ENCODE results near the gene PLAC9. TPM values are rescaled to one million over a fixed set of nuclear protein-coding genes. Genes with fewer than 3 reads are reported as not detected.

PLAC9 gene
- total RNA-seq, 3 donors from 2014 or later (not counting 1 experiment from before 2014, with no cell fraction given), result not detected

DNA sequence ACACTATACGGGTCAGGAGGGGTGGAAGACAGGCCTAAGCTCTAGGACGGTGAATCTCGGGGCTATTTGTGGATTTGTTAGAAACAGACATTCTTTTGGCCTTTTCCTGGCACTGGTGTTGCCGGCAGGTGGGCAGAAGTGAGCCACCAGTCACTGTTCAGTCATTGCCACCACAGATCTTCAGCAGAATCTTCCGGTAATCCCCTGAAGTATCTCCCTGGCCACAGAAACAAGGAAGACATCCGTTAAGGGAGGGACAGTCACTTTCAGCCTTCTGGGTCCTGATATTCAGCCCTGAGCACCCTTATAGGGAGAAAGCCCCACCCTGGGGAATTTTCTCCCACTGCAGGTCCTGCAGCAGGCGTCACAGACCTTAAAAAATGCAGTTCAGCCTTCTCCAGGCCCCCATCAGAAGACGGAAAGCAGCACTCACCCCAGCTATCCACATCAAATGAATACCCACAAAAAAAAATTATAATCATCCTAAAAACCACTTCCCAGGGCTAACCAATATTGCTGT is 23.2 kb downstream of the PLAC9 start:
- no peaks in the 10 kb centered on the region for H3K9me3 ChIP-seq (ENCODE audit: control insufficient read depth, insufficient read depth, low read length)
- Mint-ChIP-seq H3K36me3 (peaks cover 18% of the 10 kb centered on the region), H3K9me3 (no peaks in the 10 kb centered on the region), H3K27me3 (ENCODE audit: low read depth in 2 of 2) (no peaks in the 10 kb centered on the region), H3K27ac (peak overlapping the region; percentile 38 to 44), H3K4me1 (peaks cover 0 to 21% of the 10 kb centered on the region in 2 donors), H3K4me3 (no peak overlapping the region)
- H3K4me3 ChIP-seq (ENCODE audit: low read length), result no peak overlapping the region
- ATAC-seq, result no peak
- TF ChIP-seq CTCF (IDR thresholded peaks at IDR 0.05), result no peak
- intact Hi-C loops (cut with micrococcal nuclease), result no loop called here
- WGBS (ENCODE audit: insufficient coverage), result 89% methylated on average over 8 of the region's 8 CpGs
- peaks cover 86% of the 10 kb centered on the region for H3K36me3 ChIP-seq (ENCODE audit: control insufficient read depth, insufficient read depth, low read length)
- DNase-seq, result no peak
- no peaks in the 10 kb centered on the region for H3K27me3 ChIP-seq (ENCODE audit: control insufficient read depth, insufficient read depth, low read length)
- no peak overlapping the region for H3K27ac ChIP-seq (ENCODE audit: low read length)
- H3K4me1 ChIP-seq (ENCODE audit: control insufficient read depth, insufficient read depth, low read length), result no peaks in the 10 kb centered on the region

GRCh38 chr10:80156216-80156615 is 23.7 kb downstream of the PLAC9 start:
- no peak overlapping the region for H3K4me3 Mint-ChIP-seq
- ATAC-seq (no peak), DNase-seq (no peak)
- peaks cover 0 to 21% of the 10 kb centered on the region in 2 donors for H3K4me1 Mint-ChIP-seq
- H3K4me1 ChIP-seq (ENCODE audit: control insufficient read depth, insufficient read depth, low read length), result no peaks in the 10 kb centered on the region
- no peaks in the 10 kb centered on the region for H3K27me3 ChIP-seq (ENCODE audit: control insufficient read depth, insufficient read depth, low read length)
- peaks cover 18% of the 10 kb centered on the region for H3K36me3 Mint-ChIP-seq
- no peaks in the 10 kb centered on the region for H3K27me3 Mint-ChIP-seq (ENCODE audit: low read depth in 2 of 2)
- peak overlapping the region; percentile 38 to 44 for H3K27ac Mint-ChIP-seq
- H3K36me3 ChIP-seq (ENCODE audit: control insufficient read depth, insufficient read depth, low read length), result peaks cover 88% of the 10 kb centered on the region
- no peak overlapping the region for H3K27ac ChIP-seq (ENCODE audit: low read length)
- no peak overlapping the region for H3K4me3 ChIP-seq (ENCODE audit: low read length)
- no peaks in the 10 kb centered on the region for H3K9me3 ChIP-seq (ENCODE audit: control insufficient read depth, insufficient read depth, low read length)
- H3K9me3 Mint-ChIP-seq, result no peaks in the 10 kb centered on the region
- WGBS (ENCODE audit: insufficient coverage), result 98% methylated on average over 5 of the region's 5 CpGs
- intact Hi-C loops (cut with micrococcal nuclease), result no loop called here
- TF ChIP-seq CTCF (IDR thresholded peaks at IDR 0.05), result no peak

GRCh38 chr10:80157561-80157960 is 25.0 kb downstream of the PLAC9 start:
- Mint-ChIP-seq H3K36me3 (peaks cover 18% of the 10 kb centered on the region), H3K4me3 (no peak overlapping the region), H3K27ac (peak overlapping the region in 1 of 2 donors; percentile 45), H3K4me1 (peaks cover 0 to 24% of the 10 kb centered on the region in 2 donors), H3K9me3 (no peaks in the 10 kb centered on the region), H3K27me3 (ENCODE audit: low read depth in 2 of 2) (no peaks in the 10 kb centered on the region)
- whole genome bisulfite sequencing (ENCODE audit: insufficient coverage), result 98% methylated on average over 14 of the region's 14 CpGs
- Histone ChIP-seq H3K9me3 (ENCODE audit: control insufficient read depth, insufficient read depth, low read length) (no peaks in the 10 kb centered on the region), H3K27ac (ENCODE audit: low read length) (no peak overlapping the region), H3K4me3 (ENCODE audit: low read length) (no peak overlapping the region), H3K36me3 (ENCODE audit: control insufficient read depth, insufficient read depth, low read length) (peaks cover 88% of the 10 kb centered on the region), H3K27me3 (ENCODE audit: control insufficient read depth, insufficient read depth, low read length) (no peaks in the 10 kb centered on the region), H3K4me1 (ENCODE audit: control insufficient read depth, insufficient read depth, low read length) (no peaks in the 10 kb centered on the region)
- no peak for ATAC-seq
- intact Hi-C loops (cut with micrococcal nuclease), result no loop called here
- TF ChIP-seq CTCF (IDR thresholded peaks at IDR 0.05), result no peak
- DNase-seq, result no peak

- WGBS (ENCODE audit: insufficient coverage), result 97% methylated on average over 5 of the region's 5 CpGs
- Histone ChIP-seq H3K36me3 (ENCODE audit: control insufficient read depth, insufficient read depth, low read length) (peaks cover 89% of the 10 kb centered on the region), H3K9me3 (ENCODE audit: control insufficient read depth, insufficient read depth, low read length) (no peaks in the 10 kb centered on the region), H3K4me3 (ENCODE audit: low read length) (no peak overlapping the region), H3K27me3 (ENCODE audit: control insufficient read depth, insufficient read depth, low read length) (no peaks in the 10 kb centered on the region), H3K27ac (ENCODE audit: low read length) (no peak overlapping the region), H3K4me1 (ENCODE audit: control insufficient read depth, insufficient read depth, low read length) (no peaks in the 10 kb centered on the region)
- DNase-seq, result no peak
- Mint-ChIP-seq H3K4me3 (no peak overlapping the region), H3K4me1 (peaks cover 0 to 24% of the 10 kb centered on the region in 2 donors), H3K27ac (peak overlapping the region in 1 of 2 donors; percentile 45), H3K36me3 (peaks cover 20% of the 10 kb centered on the region), H3K27me3 (ENCODE audit: low read depth in 2 of 2) (no peaks in the 10 kb centered on the region), H3K9me3 (no peaks in the 10 kb centered on the region)
- TF ChIP-seq CTCF (IDR thresholded peaks at IDR 0.05), result no peak
- intact Hi-C loops (cut with micrococcal nuclease), result no loop called here
- no peak for ATAC-seq
Measured at GRCh38 chr10:80158126-80158525, 25.6 kb downstream of the PLAC9 start.
